ENCODE data around the gene CXADR. TPM values are rescaled to one million over a fixed set of nuclear protein-coding genes. Genes with fewer than 3 reads are reported as not detected.

Gene CXADR
- total RNA-seq, 1 experiment from 2014 or later, result 51.7 TPM

DNA sequence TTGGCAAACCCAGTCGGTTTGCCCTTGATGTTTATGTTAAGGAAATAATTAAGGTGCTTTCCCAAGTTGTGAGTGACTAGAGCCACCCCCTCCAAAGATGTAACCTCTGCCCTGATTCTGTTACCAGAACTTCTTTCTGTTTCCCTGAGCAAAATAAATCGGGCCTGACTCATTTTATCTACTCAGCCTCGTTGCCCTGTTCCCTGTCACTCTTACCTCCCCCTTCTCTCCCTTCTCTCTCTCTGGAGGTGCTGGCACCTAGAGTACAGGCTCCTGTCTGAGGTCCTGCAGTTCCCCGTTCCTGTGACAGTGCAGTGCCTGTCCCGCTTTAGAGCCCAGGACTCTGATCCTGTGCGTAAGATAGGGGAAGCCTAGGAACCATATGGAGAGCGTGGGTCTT, 35.4 kb downstream of the CXADR start:
- CTCF ChIA-PET, result no interaction called here
- no peak overlapping the region for H3K4me3 Mint-ChIP-seq (ENCODE audit: low read depth, unreplicated experiment)
- BruUV-seq (replicated peaks), result no TSS peak
- H3K27ac Mint-ChIP-seq (ENCODE audit: unreplicated experiment), result peak overlapping the region; percentile 8
- no peak for DNase-seq
- TF ChIP-seq, protein P1, sequence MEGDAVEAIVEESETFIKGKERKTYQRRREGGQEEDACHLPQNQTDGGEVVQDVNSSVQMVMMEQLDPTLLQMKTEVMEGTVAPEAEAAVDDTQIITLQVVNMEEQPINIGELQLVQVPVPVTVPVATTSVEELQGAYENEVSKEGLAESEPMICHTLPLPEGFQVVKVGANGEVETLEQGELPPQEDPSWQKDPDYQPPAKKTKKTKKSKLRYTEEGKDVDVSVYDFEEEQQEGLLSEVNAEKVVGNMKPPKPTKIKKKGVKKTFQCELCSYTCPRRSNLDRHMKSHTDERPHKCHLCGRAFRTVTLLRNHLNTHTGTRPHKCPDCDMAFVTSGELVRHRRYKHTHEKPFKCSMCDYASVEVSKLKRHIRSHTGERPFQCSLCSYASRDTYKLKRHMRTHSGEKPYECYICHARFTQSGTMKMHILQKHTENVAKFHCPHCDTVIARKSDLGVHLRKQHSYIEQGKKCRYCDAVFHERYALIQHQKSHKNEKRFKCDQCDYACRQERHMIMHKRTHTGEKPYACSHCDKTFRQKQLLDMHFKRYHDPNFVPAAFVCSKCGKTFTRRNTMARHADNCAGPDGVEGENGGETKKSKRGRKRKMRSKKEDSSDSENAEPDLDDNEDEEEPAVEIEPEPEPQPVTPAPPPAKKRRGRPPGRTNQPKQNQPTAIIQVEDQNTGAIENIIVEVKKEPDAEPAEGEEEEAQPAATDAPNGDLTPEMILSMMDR (IDR thresholded peaks at IDR 0.05; ENCODE audit: unreplicated experiment), result no peak
- H3K4me1 Mint-ChIP-seq (ENCODE audit: low read depth, unreplicated experiment), result peaks cover 36% of the 10 kb centered on the region
- intact Hi-C loops (cut with micrococcal nuclease; ENCODE audit: unreplicated experiment), result no loop called here
- peaks cover 7% of the 10 kb centered on the region for H3K36me3 Mint-ChIP-seq (ENCODE audit: insufficient read depth, unreplicated experiment)
- H3K9me3 Mint-ChIP-seq (ENCODE audit: low read depth, unreplicated experiment), result no peaks in the 10 kb centered on the region
- H3K27me3 Mint-ChIP-seq (ENCODE audit: unreplicated experiment), result no peaks in the 10 kb centered on the region

DNA sequence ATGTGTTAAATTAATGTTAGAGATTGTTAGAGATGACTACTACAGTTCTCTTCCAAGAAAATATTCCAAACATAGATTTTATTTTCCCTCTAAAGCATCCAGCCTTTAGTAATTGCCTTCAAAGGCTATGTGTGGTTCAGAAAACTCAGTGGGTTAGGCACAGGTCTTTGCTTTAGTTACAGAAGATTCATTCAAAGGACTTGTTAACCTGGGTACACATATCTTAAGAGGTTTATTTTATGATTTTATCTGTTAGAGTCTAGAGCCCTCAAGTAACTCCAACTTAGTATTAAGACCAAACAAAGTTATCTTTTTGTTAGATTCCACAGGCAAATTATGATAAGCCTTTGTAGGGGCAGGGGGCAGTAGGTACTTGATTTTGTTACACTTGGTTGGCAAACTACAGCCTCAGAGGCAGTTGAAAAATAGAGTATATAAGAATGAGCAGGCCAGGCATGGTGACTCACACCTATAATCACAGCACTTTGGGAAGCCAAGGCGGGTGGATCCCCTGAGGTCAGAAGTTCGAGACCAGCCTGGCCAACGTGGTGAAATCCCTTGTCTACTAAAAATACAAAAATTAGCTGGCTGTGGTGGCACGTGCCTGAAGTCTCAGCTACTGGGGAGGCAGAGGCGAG, 37.9 kb downstream of the CXADR start:
- peaks cover 7% of the 10 kb centered on the region for H3K36me3 Mint-ChIP-seq (ENCODE audit: insufficient read depth, unreplicated experiment)
- H3K4me1 Mint-ChIP-seq (ENCODE audit: low read depth, unreplicated experiment), result peaks cover 40% of the 10 kb centered on the region

DNA sequence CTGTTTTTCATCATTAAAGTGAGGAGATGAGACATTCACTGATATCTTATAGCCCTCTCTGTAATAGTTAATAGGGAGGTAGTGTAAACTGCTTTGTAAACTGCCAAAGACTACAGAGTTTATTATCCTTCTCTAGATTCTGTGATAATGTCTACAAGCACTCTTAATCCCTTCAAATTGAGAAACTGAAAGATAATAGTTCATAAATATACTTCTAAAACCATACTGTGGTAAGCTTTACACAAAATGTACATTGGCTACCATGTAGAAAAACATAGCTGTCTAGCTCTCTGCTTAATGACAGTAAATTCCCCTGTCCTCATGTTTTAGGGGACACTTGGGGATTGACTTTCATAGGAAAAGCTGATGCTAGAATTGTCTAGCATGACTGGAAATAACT, 39.6 kb downstream of the CXADR start:
- TF ChIP-seq, protein P1 (IDR thresholded peaks at IDR 0.05; ENCODE audit: unreplicated experiment), result no peak
- Mint-ChIP-seq H3K27me3 (ENCODE audit: unreplicated experiment) (no peaks in the 10 kb centered on the region), H3K27ac (ENCODE audit: unreplicated experiment) (no peak overlapping the region), H3K9me3 (ENCODE audit: low read depth, unreplicated experiment) (no peaks in the 10 kb centered on the region), H3K36me3 (ENCODE audit: insufficient read depth, unreplicated experiment) (peaks cover 7% of the 10 kb centered on the region), H3K4me1 (ENCODE audit: low read depth, unreplicated experiment) (peaks cover 40% of the 10 kb centered on the region), H3K4me3 (ENCODE audit: low read depth, unreplicated experiment) (no peak overlapping the region)
- CTCF ChIA-PET, result interaction anchor here (1.2 kb wide), 1 partner anchor 166 kb away, joined by 7 read pairs; no protein-coding TSS in a partner anchor
- intact Hi-C loops (cut with micrococcal nuclease; ENCODE audit: unreplicated experiment), result no loop called here
- no peak for DNase-seq
- BruUV-seq (replicated peaks), result no TSS peak

More for the DNA sequence above, 37.9 kb downstream of the CXADR start:
- intact Hi-C loops (cut with micrococcal nuclease; ENCODE audit: unreplicated experiment), result no loop called here
- no peaks in the 10 kb centered on the region for H3K9me3 Mint-ChIP-seq (ENCODE audit: low read depth, unreplicated experiment)
- BruUV-seq (replicated peaks), result no TSS peak
- H3K27ac Mint-ChIP-seq (ENCODE audit: unreplicated experiment), result no peak overlapping the region
- TF ChIP-seq, protein P1 (IDR thresholded peaks at IDR 0.05; ENCODE audit: unreplicated experiment), result no peak
- H3K27me3 Mint-ChIP-seq (ENCODE audit: unreplicated experiment), result no peaks in the 10 kb centered on the region
- no peak for DNase-seq
- CTCF ChIA-PET, result no interaction called here
- no peak overlapping the region for H3K4me3 Mint-ChIP-seq (ENCODE audit: low read depth, unreplicated experiment)

DNA sequence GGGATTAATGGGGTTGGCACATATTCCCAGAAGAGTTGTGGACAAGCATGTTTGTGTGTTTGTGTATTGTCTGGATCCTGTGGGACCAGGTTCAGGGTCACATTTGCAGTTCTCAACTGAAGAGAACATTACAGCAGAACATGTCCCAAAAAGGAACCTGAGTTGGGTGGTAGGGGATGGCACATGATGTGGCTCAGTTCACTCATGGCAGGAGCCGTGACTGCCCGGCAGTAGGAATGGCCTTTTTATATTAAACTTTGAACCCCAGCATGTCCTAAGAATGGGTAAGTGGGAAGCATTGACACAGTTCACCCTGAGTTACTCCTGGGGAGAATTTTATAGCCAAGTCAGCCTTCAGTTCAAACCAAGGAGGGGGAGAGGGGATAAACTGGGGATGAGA, 41.3 kb downstream of the CXADR start:
- intact Hi-C loops (cut with micrococcal nuclease; ENCODE audit: unreplicated experiment), result no loop called here
- CTCF ChIA-PET, result interaction anchor here (0.8 to 1.1 kb wide), 3 partner anchors 32 to 167 kb away, joined by 3 to 25 read pairs (median 3); no protein-coding TSS in a partner anchor
- Mint-ChIP-seq H3K9me3 (ENCODE audit: low read depth, unreplicated experiment) (no peaks in the 10 kb centered on the region), H3K4me3 (ENCODE audit: low read depth, unreplicated experiment) (no peak overlapping the region), H3K4me1 (ENCODE audit: low read depth, unreplicated experiment) (peaks cover 27% of the 10 kb centered on the region), H3K27ac (ENCODE audit: unreplicated experiment) (no peak overlapping the region), H3K36me3 (ENCODE audit: insufficient read depth, unreplicated experiment) (peaks cover 7% of the 10 kb centered on the region), H3K27me3 (ENCODE audit: unreplicated experiment) (no peaks in the 10 kb centered on the region)
- DNase-seq, result no peak
- TF ChIP-seq, protein P1 (IDR thresholded peaks at IDR 0.05; ENCODE audit: unreplicated experiment), result no peak
- BruUV-seq (replicated peaks), result no TSS peak

Measured in Calu3 (cell line).